HG03442 (cell line): Measurements from ENCODE around the gene MYL6.
"Not testable (repeated sequence)": the region's sequence is repeated elsewhere in the genome, so short reads cannot be mapped to it uniquely, and the experiment has no call there.

Experiments
- ATAC-seq: cut with Tn5 transposase; IDR thresholded peaks from one replicate; pipeline ENCODE4 v1.9.1; 2021; ENCODE audit warnings: mild to moderate bottlenecking, moderate library complexity; ENCODE audit not compliant: unreplicated experiment

Gene MYL6

GRCh38 chr12:56156464-56157200 is 1.5 kb upstream of the MYL6 start:
- not testable (repeated sequence) for ATAC-seq

- ATAC-seq = peak; percentile 35
Observed at GRCh38 chr12:56157201-56158028, 744 bp upstream of the MYL6 start.

DNA sequence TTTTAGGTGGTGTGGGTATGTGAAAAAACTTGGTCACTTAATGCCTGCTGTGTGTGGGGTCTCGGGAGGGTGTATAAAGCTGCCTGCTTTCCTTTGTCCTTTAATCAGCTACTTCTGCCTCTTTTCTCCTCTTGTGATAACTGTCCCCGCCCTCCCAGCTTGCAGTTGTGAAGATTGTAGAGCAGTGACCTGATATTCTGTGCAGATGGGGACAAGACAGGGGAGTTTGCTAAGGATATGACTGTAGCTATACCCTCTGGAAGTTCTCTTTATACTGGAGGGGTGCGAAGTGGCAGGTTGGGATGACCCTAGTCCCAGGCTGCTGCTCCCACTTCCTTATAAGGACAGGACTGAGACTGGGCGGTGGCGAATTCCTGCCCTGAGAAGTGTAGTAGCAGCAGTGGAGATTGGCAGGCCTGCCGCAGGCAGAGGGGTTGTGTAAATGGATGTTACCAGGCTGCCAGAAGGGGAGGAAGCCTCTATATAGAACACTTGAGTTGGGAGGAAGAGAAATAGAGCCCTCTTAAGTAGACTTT is 835 bp downstream of the MYL6 start:
- no peak for ATAC-seq

GRCh38 chr12:56159482-56160192 is 1.5 kb downstream of the MYL6 start:
- ATAC-seq = no peak

DNA sequence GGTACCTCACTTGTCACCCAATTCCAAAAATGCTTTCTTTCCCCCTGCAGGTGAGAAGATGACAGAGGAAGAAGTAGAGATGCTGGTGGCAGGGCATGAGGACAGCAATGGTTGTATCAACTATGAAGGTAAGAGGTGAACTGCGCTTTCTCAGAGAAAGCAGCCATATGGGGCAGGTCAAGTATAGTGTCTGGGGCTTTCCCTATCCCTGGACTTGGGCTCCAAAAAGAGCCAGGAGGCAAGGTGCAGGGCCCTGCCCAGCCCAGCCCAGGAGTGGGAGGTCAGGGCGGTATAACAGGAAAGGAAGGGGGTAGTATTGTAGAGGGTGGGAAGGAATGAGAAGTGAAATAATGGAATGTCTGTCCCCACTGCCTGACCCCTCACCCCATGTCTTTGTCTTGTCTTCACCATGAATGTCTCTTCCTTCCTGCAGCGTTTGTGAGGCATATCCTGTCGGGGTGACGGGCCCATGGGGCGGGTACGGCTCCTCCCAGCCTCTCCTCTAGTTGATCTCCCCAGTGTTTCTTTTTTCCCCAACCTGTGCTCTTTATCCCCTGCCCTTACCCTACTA is 2.1 kb downstream of the MYL6 start:
- ATAC-seq = no peak

- ATAC-seq = no peak
Observed at GRCh38 chr12:56160894-56161689, 2.9 kb downstream of the MYL6 start.

GRCh38 chr12:56161690-56162351 is 3.7 kb downstream of the MYL6 start:
- ATAC-seq = no peak

DNA sequence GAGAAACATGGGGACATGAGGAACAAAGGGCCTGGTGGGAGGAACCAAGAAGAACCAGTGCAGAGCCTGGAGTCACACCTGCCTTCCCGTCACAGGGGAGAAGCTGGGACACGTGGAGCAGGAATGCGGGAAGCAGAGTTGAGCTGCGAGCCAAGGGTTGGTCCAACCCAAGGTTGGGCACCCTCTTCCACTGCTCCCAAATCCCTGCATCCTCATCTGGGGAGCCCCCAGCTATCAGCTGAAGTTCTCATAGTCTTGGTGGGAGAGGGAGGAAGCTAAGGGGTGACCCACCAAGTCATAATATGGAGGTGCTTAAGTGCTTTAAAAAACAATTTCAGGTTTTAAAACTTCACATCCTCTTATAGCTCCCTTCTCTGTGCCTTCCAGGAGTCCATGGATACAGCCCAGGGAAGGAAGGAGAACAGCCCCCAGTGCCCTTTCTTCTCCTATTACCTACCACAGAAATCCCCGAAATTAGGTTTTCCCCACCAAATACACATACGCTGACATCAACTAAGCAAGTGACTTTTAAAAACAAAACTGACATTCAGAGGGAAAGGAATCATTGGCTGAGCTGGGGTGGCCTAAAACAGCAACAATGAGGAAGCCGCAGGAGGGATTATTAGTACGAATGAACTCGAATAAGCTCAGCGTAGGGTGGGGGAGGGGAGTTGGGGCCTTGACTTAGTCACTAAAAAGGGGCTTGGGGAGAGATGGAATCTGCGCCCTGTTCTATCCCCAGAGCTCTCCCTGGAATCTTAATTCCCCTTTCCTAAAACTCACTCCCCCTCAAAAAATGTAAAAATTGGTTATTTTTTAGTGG is 4.5 kb downstream of the MYL6 start:
- no peak for ATAC-seq

GRCh38 chr12:56163533-56164344 is 5.6 kb downstream of the MYL6 start:
- no peak for ATAC-seq

DNA sequence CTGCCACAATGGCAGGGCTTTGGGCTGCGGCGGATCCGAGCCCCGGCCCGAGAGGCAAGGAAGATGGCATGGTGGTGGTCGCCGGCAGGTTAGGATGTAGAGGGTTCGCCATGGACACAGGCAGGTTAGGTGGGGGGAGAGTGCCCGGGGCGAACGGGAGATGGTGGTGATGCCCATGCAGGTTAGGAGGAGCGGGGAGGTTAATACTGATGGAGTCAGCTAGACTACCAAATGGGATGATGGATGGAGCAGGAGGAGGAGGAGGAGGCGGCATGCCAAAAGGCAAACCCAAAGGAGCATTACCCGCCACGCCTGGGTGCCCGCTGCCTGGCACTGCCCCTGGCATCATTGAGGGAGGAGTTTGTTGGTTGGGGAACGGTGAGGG is 6.2 kb downstream of the MYL6 start:
- ATAC-seq = no peak

GRCh38 chr12:56165369-56165768 is 7.2 kb downstream of the MYL6 start:
- ATAC-seq = no peak

DNA sequence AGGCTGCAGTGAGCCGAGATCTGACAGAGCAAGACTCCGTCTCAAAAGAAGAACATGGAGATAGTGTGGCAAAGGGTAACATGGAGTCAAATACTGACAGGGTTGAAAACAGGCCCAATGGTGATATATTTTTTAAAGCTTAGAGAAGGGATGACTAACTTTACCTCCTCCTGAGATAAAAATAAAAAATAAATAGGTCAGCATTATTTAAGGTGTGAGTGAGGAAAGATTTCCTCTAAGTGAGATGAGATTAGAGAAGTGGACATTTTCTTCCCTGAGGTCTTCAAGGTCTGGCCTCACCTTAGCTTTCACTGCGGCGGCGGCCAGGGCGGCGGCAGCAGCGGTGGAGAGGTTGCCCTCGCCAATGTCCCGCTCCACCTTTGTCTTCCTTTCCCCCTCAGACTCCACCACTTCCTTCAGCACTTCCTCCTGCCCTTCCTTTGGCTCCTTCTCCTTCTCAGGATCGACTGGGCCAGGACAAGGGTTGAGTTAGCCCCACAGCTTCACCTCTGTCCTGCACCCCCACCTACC is 11.1 kb downstream of the MYL6 start:
- no peak for ATAC-seq

GRCh38 chr12:56172839-56173238 is 14.7 kb downstream of the MYL6 start:
- no peak for ATAC-seq

DNA sequence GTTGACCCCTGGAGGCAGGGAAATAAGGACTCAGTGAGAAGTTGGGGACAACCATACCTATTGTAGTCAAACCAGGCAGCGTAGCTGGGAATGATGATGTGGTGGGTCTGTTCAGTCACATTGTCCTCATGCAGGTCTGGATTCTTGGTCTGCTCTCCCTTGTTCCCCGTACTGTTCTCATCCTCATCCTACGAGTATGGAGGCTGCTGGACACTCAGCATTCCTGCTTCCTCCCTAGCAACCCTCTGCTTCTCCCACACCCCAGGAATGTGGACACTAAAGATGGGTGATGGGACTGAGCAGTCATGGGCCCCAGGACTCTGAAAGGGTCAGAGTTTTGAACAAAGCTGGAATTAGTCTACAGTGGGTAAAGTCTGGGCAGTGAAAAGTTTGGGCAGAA is 20.2 kb downstream of the MYL6 start:
- ATAC-seq = no peak

- no peak for ATAC-seq
Observed at GRCh38 chr12:56186957-56187356, 28.8 kb downstream of the MYL6 start.

DNA sequence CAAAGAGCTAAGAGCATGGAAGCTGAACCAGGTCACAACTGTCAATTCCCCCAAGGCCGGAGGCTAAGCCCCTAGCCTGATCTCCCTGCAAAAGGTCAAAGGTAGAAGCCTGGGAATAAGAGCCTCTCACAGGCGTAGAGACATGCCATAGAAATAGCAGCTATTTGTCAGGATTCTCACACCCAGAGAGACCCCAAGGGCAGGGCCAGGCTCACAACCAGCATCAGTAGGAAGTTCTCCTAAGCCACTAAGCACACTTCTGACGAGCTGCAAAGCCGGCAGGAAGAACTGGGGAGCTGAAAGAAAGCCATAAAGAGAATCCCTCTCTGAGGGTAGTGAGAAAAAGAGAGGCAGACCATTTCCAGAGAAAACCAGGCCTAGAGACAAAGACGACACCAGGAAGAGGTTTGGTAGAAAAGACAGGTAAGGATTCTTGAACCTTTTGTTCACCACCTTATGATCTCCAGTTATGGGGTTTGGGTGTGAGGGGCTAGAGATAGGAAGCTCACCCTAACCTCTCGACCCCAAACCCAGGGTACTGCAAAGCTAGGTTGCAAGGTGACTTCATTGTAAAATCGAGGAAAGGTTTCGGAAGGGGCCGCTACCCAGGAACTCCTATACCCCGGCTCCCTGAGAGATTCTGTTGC is 30.1 kb downstream of the MYL6 start:
- ATAC-seq = no peak

DNA sequence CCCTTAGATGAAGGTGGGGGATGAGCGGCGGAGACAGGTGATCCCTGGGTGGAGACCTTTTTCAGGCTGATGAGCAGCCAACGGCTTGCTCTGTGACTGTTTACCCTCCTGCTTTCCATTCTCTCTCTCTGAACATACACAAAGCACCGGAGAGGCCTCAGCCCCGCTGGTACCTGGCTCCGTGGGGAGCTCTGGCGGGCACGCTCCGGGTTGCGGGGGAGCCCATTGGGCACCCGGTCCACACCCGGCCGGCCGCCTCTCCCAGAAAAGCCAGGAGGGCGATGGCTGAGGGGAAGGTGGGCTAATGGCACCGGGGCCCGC is 30.6 kb downstream of the MYL6 start:
- ATAC-seq = no peak
